ENCODE data around the gene EEFSEC. TPM values are rescaled to one million over a fixed set of nuclear protein-coding genes. Genes with fewer than 3 reads are reported as not detected.

The EEFSEC gene
- total RNA-seq, 1 experiment from 2014 or later = 37.7 TPM

GRCh38 chr3:128207951-128208350 is 54.7 kb downstream of the EEFSEC start:
- no peaks in the 10 kb centered on the region for H3K36me3 Mint-ChIP-seq (ENCODE audit: insufficient read depth, unreplicated experiment)
- DNase-seq = no peak
- no peak overlapping the region for H3K27ac Mint-ChIP-seq (ENCODE audit: unreplicated experiment)
- H3K4me3 Mint-ChIP-seq (ENCODE audit: low read depth, unreplicated experiment) = no peak overlapping the region
- TF ChIP-seq CTCF (IDR thresholded peaks at IDR 0.05; ENCODE audit: unreplicated experiment) = no peak
- H3K4me1 Mint-ChIP-seq (ENCODE audit: low read depth, unreplicated experiment) = peaks cover 3% of the 10 kb centered on the region
- intact Hi-C loops (cut with micrococcal nuclease; ENCODE audit: unreplicated experiment) = no loop called here
- H3K9me3 Mint-ChIP-seq (ENCODE audit: low read depth, unreplicated experiment) = no peaks in the 10 kb centered on the region
- BruUV-seq (replicated peaks) = no TSS peak
- H3K27me3 Mint-ChIP-seq (ENCODE audit: unreplicated experiment) = no peaks in the 10 kb centered on the region
- CTCF ChIA-PET = interaction anchor here (0.6 kb wide), 1 partner anchor 17 kb away, joined by 3 read pairs; no protein-coding TSS in a partner anchor

DNA sequence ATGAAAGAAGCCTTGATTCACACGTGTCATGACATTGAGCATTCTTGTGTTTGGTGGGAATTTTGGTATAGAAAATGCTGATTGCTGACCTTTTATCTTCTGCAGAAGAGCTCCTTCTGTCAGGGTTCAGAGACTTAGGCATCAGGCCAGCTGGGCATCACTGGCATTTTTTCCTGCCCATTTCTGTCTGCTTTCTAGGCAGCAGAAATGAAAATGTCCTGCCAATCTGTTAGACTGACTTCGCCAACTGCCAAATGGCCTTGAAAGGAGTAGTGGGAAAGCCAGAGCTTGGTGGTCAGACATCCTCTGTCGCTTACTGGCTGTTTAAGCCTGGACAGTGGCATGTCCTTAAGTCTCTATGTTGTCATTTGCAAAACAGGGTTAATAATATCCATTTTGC is 57.4 kb downstream of the EEFSEC start:
- Mint-ChIP-seq H3K36me3 (ENCODE audit: insufficient read depth, unreplicated experiment) (no peaks in the 10 kb centered on the region), H3K4me3 (ENCODE audit: low read depth, unreplicated experiment) (no peak overlapping the region), H3K27ac (ENCODE audit: unreplicated experiment) (no peak overlapping the region), H3K9me3 (ENCODE audit: low read depth, unreplicated experiment) (no peaks in the 10 kb centered on the region), H3K4me1 (ENCODE audit: low read depth, unreplicated experiment) (no peaks in the 10 kb centered on the region), H3K27me3 (ENCODE audit: unreplicated experiment) (no peaks in the 10 kb centered on the region)
- CTCF ChIA-PET = no interaction called here
- DNase-seq = no peak
- no TSS peak for BruUV-seq (replicated peaks)
- intact Hi-C loops (cut with micrococcal nuclease; ENCODE audit: unreplicated experiment) = no loop called here
- no peak for TF ChIP-seq CTCF (IDR thresholded peaks at IDR 0.05; ENCODE audit: unreplicated experiment)

DNA sequence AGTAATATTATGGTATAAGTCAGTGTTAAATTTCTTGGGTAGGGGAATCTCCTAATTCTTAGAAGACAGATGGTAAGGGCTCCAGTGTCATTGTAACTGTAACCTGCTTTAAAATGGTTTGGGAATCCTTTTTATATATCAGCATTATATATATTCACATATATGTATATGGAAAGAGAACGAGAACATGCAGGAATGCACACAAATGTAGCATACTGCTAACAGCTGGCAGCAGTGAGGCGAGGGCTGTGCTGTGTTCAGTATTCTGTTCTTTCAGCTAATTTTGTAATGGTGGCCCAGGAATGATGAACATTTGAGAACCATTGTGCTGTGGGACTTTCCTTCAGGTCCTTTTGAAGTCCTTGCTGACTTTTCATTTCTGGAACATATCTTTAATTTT is 60.8 kb downstream of the EEFSEC start:
- Mint-ChIP-seq H3K36me3 (ENCODE audit: insufficient read depth, unreplicated experiment) (no peaks in the 10 kb centered on the region), H3K27ac (ENCODE audit: unreplicated experiment) (no peak overlapping the region)
- CTCF ChIA-PET = interaction anchor here (0.6 kb wide), 1 partner anchor 31 kb away, joined by 3 read pairs; no protein-coding TSS in a partner anchor

DNA sequence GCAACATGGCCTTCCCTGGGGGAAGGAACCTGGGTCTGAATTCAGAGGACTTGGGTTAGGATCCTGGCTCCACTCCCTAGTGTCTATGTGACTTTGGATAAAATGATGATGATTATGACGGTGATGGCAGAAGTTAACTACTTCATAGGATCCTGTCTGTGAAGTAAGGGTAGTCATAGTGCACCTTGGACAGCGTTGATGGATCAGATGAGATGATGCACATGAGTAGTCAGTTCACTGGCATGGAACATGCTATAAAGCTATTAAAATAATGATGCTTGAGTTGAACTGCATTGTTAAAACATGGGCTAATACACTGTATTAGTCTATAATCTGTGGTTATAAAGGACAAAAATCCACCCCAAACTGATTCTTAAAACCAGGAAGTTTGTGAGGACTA is 62.0 kb downstream of the EEFSEC start:
- H3K36me3 Mint-ChIP-seq (ENCODE audit: insufficient read depth, unreplicated experiment) = no peaks in the 10 kb centered on the region
- BruUV-seq (replicated peaks) = no TSS peak
- no peak for DNase-seq
- no peak overlapping the region for H3K4me3 Mint-ChIP-seq (ENCODE audit: low read depth, unreplicated experiment)
- no peak overlapping the region for H3K27ac Mint-ChIP-seq (ENCODE audit: unreplicated experiment)
- H3K9me3 Mint-ChIP-seq (ENCODE audit: low read depth, unreplicated experiment) = no peaks in the 10 kb centered on the region
- no peak for TF ChIP-seq CTCF (IDR thresholded peaks at IDR 0.05; ENCODE audit: unreplicated experiment)
- intact Hi-C loops (cut with micrococcal nuclease; ENCODE audit: unreplicated experiment) = no loop called here
- H3K4me1 Mint-ChIP-seq (ENCODE audit: low read depth, unreplicated experiment) = peaks cover 10% of the 10 kb centered on the region
- H3K27me3 Mint-ChIP-seq (ENCODE audit: unreplicated experiment) = no peaks in the 10 kb centered on the region
- CTCF ChIA-PET = interaction anchor here (1.4 to 2.1 kb wide), 2 partner anchors 10 to 352 kb away, joined by 3 to 7 read pairs; no protein-coding TSS in a partner anchor

More for the DNA sequence above, 60.8 kb downstream of the EEFSEC start:
- H3K4me1 Mint-ChIP-seq (ENCODE audit: low read depth, unreplicated experiment) = peaks cover 10% of the 10 kb centered on the region
- H3K9me3 Mint-ChIP-seq (ENCODE audit: low read depth, unreplicated experiment) = no peaks in the 10 kb centered on the region
- intact Hi-C loops (cut with micrococcal nuclease; ENCODE audit: unreplicated experiment) = no loop called here
- no TSS peak for BruUV-seq (replicated peaks)
- H3K4me3 Mint-ChIP-seq (ENCODE audit: low read depth, unreplicated experiment) = no peak overlapping the region
- H3K27me3 Mint-ChIP-seq (ENCODE audit: unreplicated experiment) = no peaks in the 10 kb centered on the region
- DNase-seq = no peak
- no peak for TF ChIP-seq CTCF (IDR thresholded peaks at IDR 0.05; ENCODE audit: unreplicated experiment)

All from Calu3 (cell line).